Bronchial epithelial cell (primary cell): ENCODE data around the gene NTM. TPM values are rescaled to one million over a fixed set of nuclear protein-coding genes. Genes with fewer than 3 reads are reported as not detected.

Experiments used
- DNase-seq: peaks from one replicate; pipeline ENCODE4 v3.0.0-alpha.2; 2010; ENCODE audit warnings: low read depth
- FAIRE-seq: peaks from 2 replicates; lab custom pipeline; 2011; peaks lifted over from hg19 to GRCh38; lab: Jason Lieb, UNC
- H3K27me3 ChIP-seq: 2 replicates; pipeline ENCODE4 v1.5.1; 2011; ENCODE audit warnings: low read length; ENCODE audit not compliant: control insufficient read depth, insufficient read depth
- H3K36me3 ChIP-seq: 2 replicates; pipeline ENCODE4 v1.5.1; 2011; ENCODE audit warnings: low read length; ENCODE audit not compliant: control insufficient read depth, insufficient read depth
- H3K4me3 ChIP-seq: 2 replicates; pipeline ENCODE4 v1.5.1; 2011; ENCODE audit warnings: mild to moderate bottlenecking, low read depth, low read length, control low read depth
- CTCF ChIP-seq: IDR thresholded peaks from 2 replicates; pipeline ENCODE4 v1.5.1; 2011; ENCODE audit warnings: mild to moderate bottlenecking, moderate library complexity, low read length, control low read depth, inconsistent platforms; ENCODE audit not compliant: insufficient read depth, severe bottlenecking
- total RNA-seq: library from RNA; depleted of rRNA; stranded (reverse); fragments of >200 nt; gene quantifications from 2 replicates; pipeline ENCODE4 v1.2.1, GENCODE V29; 2014

Gene NTM
- total RNA-seq, 1 donor from 2014 or later = 4.2 TPM

GRCh38 chr11:131350872-131351271 lies 19.5 kb upstream of the NTM start:
- H3K4me3 ChIP-seq = no peak overlapping the region
- no peak for TF ChIP-seq CTCF
- FAIRE-seq = no peak
- H3K36me3 ChIP-seq = no peaks in the 10 kb centered on the region
- no peaks in the 10 kb centered on the region for H3K27me3 ChIP-seq
- DNase-seq = no peak

- H3K4me3 ChIP-seq = no peak overlapping the region
- no peak for TF ChIP-seq CTCF
- FAIRE-seq (no peak), DNase-seq (no peak)
- no peaks in the 10 kb centered on the region for H3K36me3 ChIP-seq
- no peaks in the 10 kb centered on the region for H3K27me3 ChIP-seq
Observed at GRCh38 chr11:131351848-131352247, 18.6 kb upstream of the NTM start.

GRCh38 chr11:131353766-131354165 lies 16.6 kb upstream of the NTM start:
- TF ChIP-seq CTCF = no peak
- Histone ChIP-seq H3K27me3 (no peaks in the 10 kb centered on the region), H3K36me3 (no peaks in the 10 kb centered on the region), H3K4me3 (no peak overlapping the region)
- FAIRE-seq (no peak), DNase-seq (no peak)

- Histone ChIP-seq H3K27me3 (no peaks in the 10 kb centered on the region), H3K4me3 (no peak overlapping the region), H3K36me3 (no peaks in the 10 kb centered on the region)
- no peak for TF ChIP-seq CTCF
- DNase-seq = no peak
- no peak for FAIRE-seq
Observed at GRCh38 chr11:131354251-131354701, 16.1 kb upstream of the NTM start.

GRCh38 chr11:131356206-131356605 lies 14.2 kb upstream of the NTM start:
- TF ChIP-seq CTCF = no peak
- no peak overlapping the region for H3K4me3 ChIP-seq
- no peaks in the 10 kb centered on the region for H3K36me3 ChIP-seq
- FAIRE-seq (no peak), DNase-seq (no peak)
- H3K27me3 ChIP-seq = no peaks in the 10 kb centered on the region

GRCh38 chr11:131365329-131365930 lies 5.0 kb upstream of the NTM start:
- no peak for TF ChIP-seq CTCF
- Histone ChIP-seq H3K36me3 (no peaks in the 10 kb centered on the region), H3K4me3 (no peak overlapping the region), H3K27me3 (no peaks in the 10 kb centered on the region)
- FAIRE-seq = no peak
- no peak for DNase-seq
